Activated CD4-positive, alpha-beta T cell treated with anti-CD3 and anti-CD28 coated beads for 4 hours (primary cell): ENCODE measurements around the gene NBAS.
A peak's percentile ranks its signal among the peaks of the same experiment; 100 is the strongest.

ENCODE experiments used
- DNase-seq, 2 donors: peaks; one replicate each; pipeline ENCODE4 v3.0.0-alpha.2; 2020

NBAS gene

GRCh38 chr2:15588329-15588919 is 27.3 kb upstream of the NBAS start:
- DNase-seq = peak; percentile 3 to 15

- DNase-seq = no peak
Measured at GRCh38 chr2:15584767-15585469, 23.8 kb upstream of the NBAS start.

GRCh38 chr2:15584316-15584715 is 23.2 kb upstream of the NBAS start:
- DNase-seq = no peak

- DNase-seq = no peak
Measured at GRCh38 chr2:15583826-15584225, 22.7 kb upstream of the NBAS start.

GRCh38 chr2:15582710-15583357 is 21.7 kb upstream of the NBAS start:
- no peak for DNase-seq

- no peak for DNase-seq
Measured at GRCh38 chr2:15580451-15580850, 19.3 kb upstream of the NBAS start.

- DNase-seq = no peak
Measured at GRCh38 chr2:15579641-15580040, 18.5 kb upstream of the NBAS start.

GRCh38 chr2:15577071-15577735 is 16.1 kb upstream of the NBAS start:
- DNase-seq = peak; percentile 85 to 93

GRCh38 chr2:15571729-15572128 is 10.6 kb upstream of the NBAS start:
- DNase-seq = no peak

- DNase-seq = no peak
Measured at GRCh38 chr2:15570104-15570503, 9.0 kb upstream of the NBAS start.

- DNase-seq = no peak
Measured at GRCh38 chr2:15568874-15569273, 7.7 kb upstream of the NBAS start.

- no peak for DNase-seq
Measured at GRCh38 chr2:15566912-15567311, 5.8 kb upstream of the NBAS start.

GRCh38 chr2:15565994-15566671 is 5.0 kb upstream of the NBAS start:
- no peak for DNase-seq

GRCh38 chr2:15565392-15565791 is 4.3 kb upstream of the NBAS start:
- no peak for DNase-seq

GRCh38 chr2:15563227-15564100 is 2.3 kb upstream of the NBAS start:
- DNase-seq = no peak

GRCh38 chr2:15562354-15563031 is 1.4 kb upstream of the NBAS start:
- DNase-seq = no peak

GRCh38 chr2:15561574-15562344 is 625 bp upstream of the NBAS start:
- peak; percentile 5 to 27 for DNase-seq

GRCh38 chr2:15560140-15560987 is 770 bp downstream of the NBAS start:
- no peak for DNase-seq

- no peak for DNase-seq
Measured at GRCh38 chr2:15559379-15560139, 1.6 kb downstream of the NBAS start.
